Measurements from ENCODE around the gene TIPIN.
"Not testable (repeated sequence)": the region's sequence is repeated elsewhere in the genome, so short reads cannot be mapped to it uniquely, and the experiment has no call there.

TIPIN gene

GRCh38 chr15:66401130-66402021, 44.9 kb upstream of the TIPIN start:
- no peak overlapping the region for H3K4me3 ChIP-seq (ENCODE audit: low read depth, low read length)
- TF ChIP-seq, protein P1, sequence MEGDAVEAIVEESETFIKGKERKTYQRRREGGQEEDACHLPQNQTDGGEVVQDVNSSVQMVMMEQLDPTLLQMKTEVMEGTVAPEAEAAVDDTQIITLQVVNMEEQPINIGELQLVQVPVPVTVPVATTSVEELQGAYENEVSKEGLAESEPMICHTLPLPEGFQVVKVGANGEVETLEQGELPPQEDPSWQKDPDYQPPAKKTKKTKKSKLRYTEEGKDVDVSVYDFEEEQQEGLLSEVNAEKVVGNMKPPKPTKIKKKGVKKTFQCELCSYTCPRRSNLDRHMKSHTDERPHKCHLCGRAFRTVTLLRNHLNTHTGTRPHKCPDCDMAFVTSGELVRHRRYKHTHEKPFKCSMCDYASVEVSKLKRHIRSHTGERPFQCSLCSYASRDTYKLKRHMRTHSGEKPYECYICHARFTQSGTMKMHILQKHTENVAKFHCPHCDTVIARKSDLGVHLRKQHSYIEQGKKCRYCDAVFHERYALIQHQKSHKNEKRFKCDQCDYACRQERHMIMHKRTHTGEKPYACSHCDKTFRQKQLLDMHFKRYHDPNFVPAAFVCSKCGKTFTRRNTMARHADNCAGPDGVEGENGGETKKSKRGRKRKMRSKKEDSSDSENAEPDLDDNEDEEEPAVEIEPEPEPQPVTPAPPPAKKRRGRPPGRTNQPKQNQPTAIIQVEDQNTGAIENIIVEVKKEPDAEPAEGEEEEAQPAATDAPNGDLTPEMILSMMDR (IDR thresholded peaks at IDR 0.05; ENCODE audit: low read depth, low read length): no peak

DNA sequence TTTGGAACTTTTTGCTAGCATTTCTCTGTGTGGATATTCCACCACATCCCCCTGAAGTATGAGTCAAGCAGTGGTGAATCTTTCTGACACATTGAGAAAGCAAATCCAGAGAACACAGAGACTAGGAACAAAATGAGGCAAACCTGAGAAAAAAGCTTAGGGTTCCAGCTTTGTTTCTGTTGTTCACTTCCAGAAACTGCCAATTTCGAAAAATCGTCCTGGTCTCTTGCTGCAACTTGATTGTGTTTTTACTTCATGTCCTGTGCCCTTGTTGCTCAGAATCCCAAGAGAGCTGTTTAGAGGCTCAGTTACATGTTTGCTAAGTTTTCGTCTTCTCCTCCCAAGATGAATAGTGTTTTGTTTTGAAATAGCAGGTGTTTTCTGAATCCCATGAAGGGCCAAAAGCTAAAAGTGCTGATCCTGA, 43.9 kb upstream of the TIPIN start:
- no peak overlapping the region for H3K4me3 ChIP-seq (ENCODE audit: low read depth, low read length)
- TF ChIP-seq, protein P1 (IDR thresholded peaks at IDR 0.05; ENCODE audit: low read depth, low read length): no peak

DNA sequence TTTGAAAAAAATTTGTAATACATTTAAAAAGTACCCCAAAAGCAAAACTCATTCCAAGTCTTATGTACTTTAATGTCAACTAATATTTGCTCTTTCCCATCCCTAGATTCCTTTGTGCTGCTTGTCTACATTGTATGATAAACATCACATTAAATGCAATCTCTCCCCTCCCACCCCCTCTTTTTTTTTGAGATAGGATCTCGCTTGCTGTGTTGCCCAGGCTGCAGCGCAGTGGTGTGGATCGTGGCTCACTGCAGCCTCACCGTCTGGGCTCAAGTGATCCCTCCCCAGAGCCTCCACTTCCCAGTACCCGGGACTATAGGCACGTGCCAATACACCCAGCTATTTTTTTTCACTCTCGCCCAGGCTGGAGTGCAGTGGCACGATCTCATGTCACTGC, 42.8 kb upstream of the TIPIN start:
- TF ChIP-seq, protein P1 (IDR thresholded peaks at IDR 0.05; ENCODE audit: low read depth, low read length): no peak

GRCh38 chr15:66394915-66395314, 38.4 kb upstream of the TIPIN start:
- no peak overlapping the region for H3K4me3 ChIP-seq (ENCODE audit: low read depth, low read length)
- TF ChIP-seq, protein P1 (IDR thresholded peaks at IDR 0.05; ENCODE audit: low read depth, low read length): no peak

More for the DNA sequence above, 42.8 kb upstream of the TIPIN start:
- no peak overlapping the region for H3K4me3 ChIP-seq (ENCODE audit: low read depth, low read length)

GRCh38 chr15:66394472-66394871, 38.0 kb upstream of the TIPIN start:
- TF ChIP-seq, protein P1 (IDR thresholded peaks at IDR 0.05; ENCODE audit: low read depth, low read length): no peak
- H3K4me3 ChIP-seq (ENCODE audit: low read depth, low read length): no peak overlapping the region

- H3K4me3 ChIP-seq (ENCODE audit: low read depth, low read length): not testable (repeated sequence)
Measured at GRCh38 chr15:66393037-66393436, 36.6 kb upstream of the TIPIN start.

DNA sequence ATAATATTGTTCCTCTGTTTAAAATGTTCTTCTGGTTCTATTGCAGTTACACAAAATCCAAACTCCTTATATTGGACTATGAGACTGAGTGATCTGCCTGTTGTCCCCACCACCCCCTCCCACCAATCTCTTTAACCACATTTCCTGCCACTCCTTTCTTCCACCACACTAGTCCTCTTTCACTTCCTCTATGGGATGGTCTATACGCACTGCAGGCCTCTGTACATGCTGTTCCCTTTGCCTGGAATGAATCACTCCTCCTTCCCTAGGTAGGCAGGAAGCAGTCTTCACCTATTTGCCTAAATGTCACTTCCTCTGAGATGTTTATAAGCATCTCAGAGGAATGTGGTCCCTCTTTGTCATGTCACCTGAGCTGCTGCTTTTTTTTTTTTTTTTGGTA, 34.2 kb upstream of the TIPIN start:
- TF ChIP-seq, protein P1 (IDR thresholded peaks at IDR 0.05; ENCODE audit: low read depth, low read length): no peak
- no peak overlapping the region for H3K4me3 ChIP-seq (ENCODE audit: low read depth, low read length)
